DND-41 (cell line): ENCODE results near the gene RNASE4.

Experiments
- EZH2 ChIP-seq: IDR thresholded peaks from 3 replicates; pipeline ENCODE4 v1.6.1; 2012; ENCODE audit warnings: borderline replicate concordance, low read depth, mild to moderate bottlenecking, moderate library complexity, low read length, inconsistent platforms; ENCODE audit not compliant: severe bottlenecking
- TF ChIP-seq, protein P1 (sequence below): IDR thresholded peaks from 2 replicates; pipeline ENCODE4 v1.5.1; 2012; ENCODE audit warnings: borderline replicate concordance, low read length, moderate library complexity, mild to moderate bottlenecking; ENCODE audit not compliant: poor library complexity, severe bottlenecking; ENCODE audit errors: extremely low read depth

GRCh38 chr14:20688167-20688839 is 3.9 kb downstream of the RNASE4 start, which contains the start of gene ANG:
- TF ChIP-seq, protein P1, sequence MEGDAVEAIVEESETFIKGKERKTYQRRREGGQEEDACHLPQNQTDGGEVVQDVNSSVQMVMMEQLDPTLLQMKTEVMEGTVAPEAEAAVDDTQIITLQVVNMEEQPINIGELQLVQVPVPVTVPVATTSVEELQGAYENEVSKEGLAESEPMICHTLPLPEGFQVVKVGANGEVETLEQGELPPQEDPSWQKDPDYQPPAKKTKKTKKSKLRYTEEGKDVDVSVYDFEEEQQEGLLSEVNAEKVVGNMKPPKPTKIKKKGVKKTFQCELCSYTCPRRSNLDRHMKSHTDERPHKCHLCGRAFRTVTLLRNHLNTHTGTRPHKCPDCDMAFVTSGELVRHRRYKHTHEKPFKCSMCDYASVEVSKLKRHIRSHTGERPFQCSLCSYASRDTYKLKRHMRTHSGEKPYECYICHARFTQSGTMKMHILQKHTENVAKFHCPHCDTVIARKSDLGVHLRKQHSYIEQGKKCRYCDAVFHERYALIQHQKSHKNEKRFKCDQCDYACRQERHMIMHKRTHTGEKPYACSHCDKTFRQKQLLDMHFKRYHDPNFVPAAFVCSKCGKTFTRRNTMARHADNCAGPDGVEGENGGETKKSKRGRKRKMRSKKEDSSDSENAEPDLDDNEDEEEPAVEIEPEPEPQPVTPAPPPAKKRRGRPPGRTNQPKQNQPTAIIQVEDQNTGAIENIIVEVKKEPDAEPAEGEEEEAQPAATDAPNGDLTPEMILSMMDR: no peak
- TF ChIP-seq EZH2: no peak
